Measurements from ENCODE around the gene NOS1AP. TPM values are rescaled to one million over a fixed set of nuclear protein-coding genes. Genes with fewer than 3 reads are reported as not detected.

The NOS1AP gene
- total RNA-seq, 1 donor from 2014 or later, result 4.9 TPM

- ATAC-seq, result no peak
Observed at GRCh38 chr1:162137179-162137960, 67.9 kb downstream of the NOS1AP start.

GRCh38 chr1:162138112-162138511 is 68.6 kb downstream of the NOS1AP start:
- H3K27ac ChIP-seq, result no peak overlapping the region
- ATAC-seq, result no peak
- no peaks in the 10 kb centered on the region for H3K9me3 ChIP-seq
- no peak for TF ChIP-seq CTCF (IDR thresholded peaks at IDR 0.05)
- intact Hi-C loops (cut with DNase I), result no loop called here
- no peaks in the 10 kb centered on the region for H3K27me3 ChIP-seq
- H3K4me3 ChIP-seq, result no peak overlapping the region
- no peaks in the 10 kb centered on the region for H3K4me1 ChIP-seq
- DNase-seq, result no peak
- no peaks in the 10 kb centered on the region for H3K36me3 ChIP-seq

More at GRCh38 chr1:162137179-162137960, 67.9 kb downstream of the NOS1AP start:
- no peak for TF ChIP-seq CTCF (IDR thresholded peaks at IDR 0.05)
- intact Hi-C loops (cut with DNase I), result no loop called here
- Histone ChIP-seq H3K4me1 (no peaks in the 10 kb centered on the region), H3K9me3 (no peaks in the 10 kb centered on the region), H3K27me3 (no peaks in the 10 kb centered on the region), H3K4me3 (no peak overlapping the region), H3K36me3 (no peaks in the 10 kb centered on the region), H3K27ac (no peak overlapping the region)
- no peak for DNase-seq

- no peak overlapping the region for H3K27ac ChIP-seq
- intact Hi-C loops (cut with DNase I), result no loop called here
- H3K36me3 ChIP-seq, result no peaks in the 10 kb centered on the region
- H3K9me3 ChIP-seq, result no peaks in the 10 kb centered on the region
- H3K4me1 ChIP-seq, result no peaks in the 10 kb centered on the region
- no peak for DNase-seq
- peak; percentile 22 for ATAC-seq
- H3K27me3 ChIP-seq, result no peaks in the 10 kb centered on the region
- no peak overlapping the region for H3K4me3 ChIP-seq
- TF ChIP-seq CTCF (IDR thresholded peaks at IDR 0.05), result no peak
Observed at GRCh38 chr1:162138599-162139181, 69.2 kb downstream of the NOS1AP start.

- Histone ChIP-seq H3K36me3 (no peaks in the 10 kb centered on the region), H3K4me3 (no peak overlapping the region), H3K27me3 (no peaks in the 10 kb centered on the region), H3K27ac (no peak overlapping the region), H3K4me1 (no peaks in the 10 kb centered on the region), H3K9me3 (no peaks in the 10 kb centered on the region)
- no peak for ATAC-seq
- no peak for TF ChIP-seq CTCF (IDR thresholded peaks at IDR 0.05)
- DNase-seq, result no peak
- intact Hi-C loops (cut with DNase I), result no loop called here
Observed at GRCh38 chr1:162139211-162139610, 69.7 kb downstream of the NOS1AP start.

DNA sequence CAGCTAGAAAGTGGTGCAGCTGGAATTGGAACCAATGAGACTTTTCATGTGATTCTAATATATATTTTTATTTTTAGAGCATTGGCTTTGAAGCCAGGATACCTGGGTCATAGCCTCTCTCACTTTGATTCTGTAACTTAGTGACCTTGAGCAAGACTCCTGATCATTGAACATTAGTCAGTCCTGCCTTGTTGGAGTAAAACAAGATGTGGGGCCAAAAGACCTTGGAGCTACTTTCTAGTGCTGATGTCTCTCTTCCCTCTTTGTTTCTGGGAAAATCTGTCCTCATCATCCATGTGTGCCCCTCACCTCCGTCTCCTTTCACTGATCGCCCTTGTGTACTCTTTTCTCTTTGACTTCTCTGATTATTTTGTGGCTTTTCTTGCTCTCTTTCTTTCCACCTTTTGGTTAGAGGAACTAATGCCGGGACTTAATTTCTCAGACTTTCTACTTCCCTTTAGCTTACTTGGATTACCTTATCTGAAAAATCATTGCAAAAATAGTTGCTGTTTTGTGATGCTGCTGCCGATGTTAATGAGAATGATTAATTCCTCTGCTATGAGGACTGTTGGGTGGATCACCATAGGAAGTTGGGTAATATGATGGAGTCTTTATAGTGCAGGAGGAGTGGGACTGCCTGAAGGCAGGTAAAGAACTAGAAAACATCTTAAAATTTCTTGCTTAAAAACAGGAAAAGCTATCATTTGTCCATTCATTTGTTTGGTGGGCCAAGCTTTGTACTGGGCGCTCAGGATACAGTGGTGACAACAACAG is 72.0 kb downstream of the NOS1AP start:
- TF ChIP-seq CTCF (IDR thresholded peaks at IDR 0.05), result no peak
- H3K27me3 ChIP-seq, result no peaks in the 10 kb centered on the region
- ATAC-seq, result no peak

More for the DNA sequence above, 72.0 kb downstream of the NOS1AP start:
- intact Hi-C loops (cut with DNase I), result no loop called here
- H3K9me3 ChIP-seq, result no peaks in the 10 kb centered on the region
- DNase-seq, result no peak
- H3K4me3 ChIP-seq, result no peak overlapping the region
- no peaks in the 10 kb centered on the region for H3K4me1 ChIP-seq
- no peak overlapping the region for H3K27ac ChIP-seq
- no peaks in the 10 kb centered on the region for H3K36me3 ChIP-seq

All from upper lobe of right lung (tissue), 1 donor.